ENCODE measurements around the gene ZBTB4.

DNA sequence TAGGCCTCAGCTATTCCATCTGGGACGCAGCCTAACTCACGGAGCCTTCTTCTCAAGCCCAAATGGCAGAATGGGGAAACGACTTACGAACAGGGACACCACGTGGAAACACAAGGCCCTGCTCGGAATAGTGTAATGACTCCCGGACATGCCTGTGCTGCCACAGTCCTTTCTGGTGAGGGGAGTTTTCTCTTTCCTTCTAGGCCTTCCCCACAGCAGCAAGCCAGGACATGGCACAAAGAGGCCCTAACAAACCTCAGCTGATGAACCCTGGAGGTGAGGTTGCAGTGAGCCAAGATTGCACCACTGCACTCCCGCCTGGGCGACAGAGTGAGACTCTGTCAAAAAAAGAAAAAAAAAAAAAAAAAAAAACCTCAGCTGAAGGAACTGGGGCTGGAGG lies 15.3 kb downstream of the ZBTB4 start:
- TF ChIP-seq EZH2 (IDR thresholded peaks at IDR 0.05; ENCODE audit: borderline replicate concordance, low read depth, low read length, poor library complexity, severe bottlenecking) (no peak), CTCF (conservative IDR thresholded peaks at IDR 0.05; ENCODE audit: low read depth, low read length) (no peak)

Data from A673 (cell line).